Liver (tissue), 3 donors: ENCODE data around the gene EFHB.
"Not testable (repeated sequence)": the region's sequence is repeated elsewhere in the genome, so short reads cannot be mapped to it uniquely, and the experiment has no call there.

Experiments
- MAX ChIP-seq: IDR thresholded peaks from 2 replicates; pipeline ENCODE4 v1.6.1; 2016; ENCODE audit warnings: antibody characterized with exemption
- RAD21 ChIP-seq, 2 donors: IDR thresholded peaks; 2 replicates each; pipeline ENCODE4 v1.6.1; 2016; ENCODE audit warnings: antibody characterized with exemption in 2 of 2, mild to moderate bottlenecking in 2 of 2
- RXRA ChIP-seq, 2 donors: IDR thresholded peaks; 2 replicates each; pipeline ENCODE4 v1.6.1; 2017 to 2018; ENCODE audit warnings: antibody characterized with exemption in 2 of 2, mild to moderate bottlenecking in 1 of 2
- YY1 ChIP-seq: IDR thresholded peaks from 2 replicates; pipeline ENCODE4 v1.6.1; 2016; ENCODE audit warnings: antibody characterized with exemption, mild to moderate bottlenecking
- ZBTB33 ChIP-seq: IDR thresholded peaks from 2 replicates; pipeline ENCODE4 v1.6.1; 2016; ENCODE audit warnings: antibody characterized with exemption
- TF ChIP-seq, protein P1 (sequence below): fragments of 150-350 bp; IDR thresholded peaks from 2 replicates; pipeline ENCODE4 v1.5.1; 2017; ENCODE audit warnings: improper control_type of control experiment, low read depth, low read length; ENCODE audit not compliant: missing input control
- TF ChIP-seq, protein P2 (sequence below): IDR thresholded peaks from 2 replicates; pipeline ENCODE4 v1.6.1; 2016; ENCODE audit warnings: antibody characterized with exemption, mild to moderate bottlenecking
- donor health status: healthy.
- donor health status: healthy.

DNA sequence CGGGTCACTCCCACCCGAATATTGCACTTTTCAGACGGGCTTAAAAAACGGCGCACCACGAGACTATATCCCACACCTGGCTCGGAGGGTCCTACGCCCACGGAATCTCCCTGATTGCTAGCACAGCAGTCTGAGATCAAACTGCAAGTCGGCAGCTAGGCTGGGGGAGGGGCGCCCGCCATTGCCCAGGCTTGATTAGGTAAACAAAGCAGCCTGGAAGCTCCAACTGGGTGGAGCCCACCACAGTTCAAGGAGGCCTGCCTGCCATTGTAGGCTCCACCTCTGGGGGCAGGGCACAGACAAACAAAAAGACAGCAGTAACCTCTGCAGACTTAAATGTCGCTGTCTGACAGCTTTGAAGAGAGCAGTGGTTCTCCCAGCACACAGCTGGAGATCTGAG, 78.7 kb downstream of the EFHB start:
- TF ChIP-seq RXRA (IDR thresholded peaks at IDR 0.05); YY1; ZBTB33; RAD21 (IDR thresholded peaks at IDR 0.05); MAX: not testable (repeated sequence)
- TF ChIP-seq, protein P1, sequence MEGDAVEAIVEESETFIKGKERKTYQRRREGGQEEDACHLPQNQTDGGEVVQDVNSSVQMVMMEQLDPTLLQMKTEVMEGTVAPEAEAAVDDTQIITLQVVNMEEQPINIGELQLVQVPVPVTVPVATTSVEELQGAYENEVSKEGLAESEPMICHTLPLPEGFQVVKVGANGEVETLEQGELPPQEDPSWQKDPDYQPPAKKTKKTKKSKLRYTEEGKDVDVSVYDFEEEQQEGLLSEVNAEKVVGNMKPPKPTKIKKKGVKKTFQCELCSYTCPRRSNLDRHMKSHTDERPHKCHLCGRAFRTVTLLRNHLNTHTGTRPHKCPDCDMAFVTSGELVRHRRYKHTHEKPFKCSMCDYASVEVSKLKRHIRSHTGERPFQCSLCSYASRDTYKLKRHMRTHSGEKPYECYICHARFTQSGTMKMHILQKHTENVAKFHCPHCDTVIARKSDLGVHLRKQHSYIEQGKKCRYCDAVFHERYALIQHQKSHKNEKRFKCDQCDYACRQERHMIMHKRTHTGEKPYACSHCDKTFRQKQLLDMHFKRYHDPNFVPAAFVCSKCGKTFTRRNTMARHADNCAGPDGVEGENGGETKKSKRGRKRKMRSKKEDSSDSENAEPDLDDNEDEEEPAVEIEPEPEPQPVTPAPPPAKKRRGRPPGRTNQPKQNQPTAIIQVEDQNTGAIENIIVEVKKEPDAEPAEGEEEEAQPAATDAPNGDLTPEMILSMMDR, result not testable (repeated sequence)
- TF ChIP-seq, protein P2, sequence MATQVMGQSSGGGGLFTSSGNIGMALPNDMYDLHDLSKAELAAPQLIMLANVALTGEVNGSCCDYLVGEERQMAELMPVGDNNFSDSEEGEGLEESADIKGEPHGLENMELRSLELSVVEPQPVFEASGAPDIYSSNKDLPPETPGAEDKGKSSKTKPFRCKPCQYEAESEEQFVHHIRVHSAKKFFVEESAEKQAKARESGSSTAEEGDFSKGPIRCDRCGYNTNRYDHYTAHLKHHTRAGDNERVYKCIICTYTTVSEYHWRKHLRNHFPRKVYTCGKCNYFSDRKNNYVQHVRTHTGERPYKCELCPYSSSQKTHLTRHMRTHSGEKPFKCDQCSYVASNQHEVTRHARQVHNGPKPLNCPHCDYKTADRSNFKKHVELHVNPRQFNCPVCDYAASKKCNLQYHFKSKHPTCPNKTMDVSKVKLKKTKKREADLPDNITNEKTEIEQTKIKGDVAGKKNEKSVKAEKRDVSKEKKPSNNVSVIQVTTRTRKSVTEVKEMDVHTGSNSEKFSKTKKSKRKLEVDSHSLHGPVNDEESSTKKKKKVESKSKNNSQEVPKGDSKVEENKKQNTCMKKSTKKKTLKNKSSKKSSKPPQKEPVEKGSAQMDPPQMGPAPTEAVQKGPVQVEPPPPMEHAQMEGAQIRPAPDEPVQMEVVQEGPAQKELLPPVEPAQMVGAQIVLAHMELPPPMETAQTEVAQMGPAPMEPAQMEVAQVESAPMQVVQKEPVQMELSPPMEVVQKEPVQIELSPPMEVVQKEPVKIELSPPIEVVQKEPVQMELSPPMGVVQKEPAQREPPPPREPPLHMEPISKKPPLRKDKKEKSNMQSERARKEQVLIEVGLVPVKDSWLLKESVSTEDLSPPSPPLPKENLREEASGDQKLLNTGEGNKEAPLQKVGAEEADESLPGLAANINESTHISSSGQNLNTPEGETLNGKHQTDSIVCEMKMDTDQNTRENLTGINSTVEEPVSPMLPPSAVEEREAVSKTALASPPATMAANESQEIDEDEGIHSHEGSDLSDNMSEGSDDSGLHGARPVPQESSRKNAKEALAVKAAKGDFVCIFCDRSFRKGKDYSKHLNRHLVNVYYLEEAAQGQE, result not testable (repeated sequence)
